HepG2 (cell line): Measurements from ENCODE around the gene VPREB3. TPM values are rescaled to one million over a fixed set of nuclear protein-coding genes. Genes with fewer than 3 reads are reported as not detected.

Experiments used
- ATF2 ChIP-seq: sonication (generic); formaldehyde crosslinking; IDR thresholded peaks from 2 replicates; pipeline ENCODE4 v1.4.0; 2020; ENCODE audit warnings: missing genetic modification reagents
- HNF1B ChIP-seq: sonication (generic); formaldehyde crosslinking; IDR thresholded peaks from 2 replicates; pipeline ENCODE4 v1.5.1; 2020; ENCODE audit warnings: mild to moderate bottlenecking, moderate library complexity, missing genetic modification reagents
- NR2C2 ChIP-seq: sonication (generic); formaldehyde crosslinking; IDR thresholded peaks from 2 replicates; pipeline ENCODE4 v1.4.0; 2020; ENCODE audit warnings: missing genetic modification reagents, mild to moderate bottlenecking, moderate library complexity, borderline replicate concordance
- POGK ChIP-seq: sonication (generic); formaldehyde crosslinking; conservative IDR thresholded peaks from 2 replicates; pipeline ENCODE4 v1.8.0; 2022; ENCODE audit warnings: mild to moderate bottlenecking, moderate library complexity, missing genetic modification reagents
- PRDM15 ChIP-seq: sonication (generic); formaldehyde crosslinking; IDR thresholded peaks from 2 replicates; pipeline ENCODE4 v1.4.0; 2020; ENCODE audit warnings: missing genetic modification reagents
- RNF219 ChIP-seq: sonication (generic); formaldehyde crosslinking; IDR thresholded peaks from 2 replicates; pipeline ENCODE4 v1.5.0; 2020; ENCODE audit warnings: mild to moderate bottlenecking, missing genetic modification reagents
- SAP130 ChIP-seq: IDR thresholded peaks from 2 replicates; pipeline ENCODE4 v1.6.1; 2016; ENCODE audit warnings: low read depth
- SATB2 ChIP-seq: sonication (generic); formaldehyde crosslinking; IDR thresholded peaks from 2 replicates; pipeline ENCODE4 v1.5.0; 2020; ENCODE audit warnings: missing genetic modification reagents
- ZNF17 ChIP-seq: sonication (generic); formaldehyde crosslinking; IDR thresholded peaks from 2 replicates; pipeline ENCODE4 v1.5.0; 2020; ENCODE audit warnings: mild to moderate bottlenecking, missing genetic modification reagents
- ZNF431 ChIP-seq: sonication (generic); formaldehyde crosslinking; IDR thresholded peaks from 2 replicates; pipeline ENCODE4 v1.9.0; 2022; ENCODE audit warnings: missing genetic modification reagents, low read depth, mild to moderate bottlenecking, borderline replicate concordance
- ZNF484 ChIP-seq: sonication (generic); formaldehyde crosslinking; IDR thresholded peaks from 2 replicates; pipeline ENCODE4 v1.5.1; 2020; ENCODE audit warnings: mild to moderate bottlenecking, low read depth, missing genetic modification reagents, borderline replicate concordance
- ZNF607 ChIP-seq: sonication (generic); formaldehyde crosslinking; IDR thresholded peaks from 2 replicates; pipeline ENCODE4 v1.5.1; 2020; ENCODE audit warnings: missing genetic modification reagents, mild to moderate bottlenecking, borderline replicate concordance
- ZNF784 ChIP-seq: sonication (generic); formaldehyde crosslinking; IDR thresholded peaks from 2 replicates; pipeline ENCODE4 v1.5.1; 2020; ENCODE audit warnings: missing genetic modification reagents, mild to moderate bottlenecking, borderline replicate concordance
- polyA plus RNA-seq, 8 experiments: library from polyadenylated mRNA; depleted of rRNA in 3 of 8; stranded (reverse) in 7 of 8; unstranded in 1 of 8; fragments of >200 nt; fragmentation: Illumina TruSeq in 4 of 8; extraction: Trizol in 4 of 8; gene quantifications; 2 replicates each; pipeline versions ENCODE4 v1.2.1 to v1.2.3, GENCODE V29; 2011 to 2016; ENCODE audit warnings: low read depth in 4 of 8, missing spikeins in 1 of 8, mixed read lengths in 1 of 8; ENCODE audit not compliant: insufficient read depth in 1 of 8
- total RNA-seq, 5 experiments: library from RNA; depleted of rRNA; stranded (reverse); fragments of >200 nt; fragmentation: Illumina TruSeq; extraction: Trizol; gene quantifications; 2 replicates each; pipeline ENCODE4 v1.2.3, GENCODE V29; 2016; ENCODE audit warnings: low read depth in 1 of 5

The VPREB3 gene
- total and polyA plus RNA-seq, 2 of the 13 experiments (the other 11 are each of a cell fraction or from before 2014, with no cell fraction given) = 0.22 TPM; not detected in 1

GRCh38 chr22:23716811-23717801 is 37.1 kb downstream of the VPREB3 start (continued):
- TF ChIP-seq ATF2 (CRISPR knock-in tag) = peak; percentile 72
- no peak for TF ChIP-seq RNF219 (CRISPR knock-in tag)
- TF ChIP-seq PRDM15 (CRISPR knock-in tag) = peak; percentile 33; the same call in 1 of the 2 replicates
- TF ChIP-seq ZNF17 = no peak
- TF ChIP-seq POGK (CRISPR knock-in tag) = no peak
- TF ChIP-seq HNF1B (CRISPR knock-in tag) = peak; percentile 93
- TF ChIP-seq ZNF607 (CRISPR knock-in tag) = peak; percentile 78
- TF ChIP-seq SAP130 (CRISPR knock-in tag) = peak; percentile 96
- TF ChIP-seq ZNF784 = peak; percentile 88
- TF ChIP-seq ZNF431 (CRISPR knock-in tag) = 0 out of 2 replicates have a peak, but pooled peaks have one; percentile 64
- TF ChIP-seq SATB2 = no peak
- peak; percentile 96 for TF ChIP-seq NR2C2 (CRISPR knock-in tag)
- no peak for TF ChIP-seq ZNF484 (CRISPR knock-in tag)
